Measurements from ENCODE around the gene GLRB.
"Not testable (repeated sequence)": the region's sequence is repeated elsewhere in the genome, so short reads cannot be mapped to it uniquely, and the experiment has no call there.

GLRB gene

DNA sequence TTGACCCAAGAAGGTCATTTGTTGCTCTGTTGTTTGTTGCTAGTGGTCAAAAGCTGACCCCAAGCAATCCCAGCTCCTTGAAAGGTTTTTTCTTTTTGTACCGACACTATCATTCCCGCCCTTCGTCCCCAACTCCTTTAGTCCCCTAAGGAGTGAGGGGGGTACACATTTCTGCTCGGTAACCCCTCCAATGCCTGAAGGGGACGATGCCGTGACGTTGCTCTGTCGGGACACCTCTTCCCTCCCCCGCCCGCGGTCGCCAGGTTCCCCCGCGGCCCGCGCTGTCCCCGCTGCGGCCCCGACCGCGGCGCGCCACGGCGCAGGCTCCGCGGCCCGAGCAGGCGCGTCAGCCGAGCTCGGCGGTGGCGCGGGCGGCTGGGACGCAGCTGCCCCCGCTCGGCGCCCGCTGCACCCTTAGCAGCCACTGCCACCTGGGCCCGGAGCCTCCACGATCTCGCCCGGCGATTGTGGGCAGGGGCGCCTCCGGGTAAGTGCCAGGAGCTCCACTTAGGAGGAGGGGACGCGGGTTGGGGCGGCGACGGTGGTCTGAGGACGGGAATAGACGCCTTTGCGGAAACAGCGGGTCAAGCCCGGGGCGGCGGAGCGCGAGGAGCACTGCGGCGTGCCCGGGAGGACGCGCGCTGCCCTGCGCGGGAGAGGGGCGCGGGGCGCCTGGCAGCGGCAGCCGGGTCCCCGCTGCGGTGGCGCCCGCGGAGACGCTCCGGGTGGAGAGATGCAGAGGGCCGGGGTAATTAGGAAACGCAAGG lies at the start of gene GLRB:
Gene GLRB, plus strand, starts transcription at position 340 of the 767 bp plus-strand sequence. CDS start 1,875 bp downstream, outside the sequence.
- Histone ChIP-seq H3K27ac (ENCODE audit: low read length) (no peak within 1 kb of the TSS), H3K9ac (ENCODE audit: low read length) (peak within 1 kb of the TSS; percentile 22)

DNA sequence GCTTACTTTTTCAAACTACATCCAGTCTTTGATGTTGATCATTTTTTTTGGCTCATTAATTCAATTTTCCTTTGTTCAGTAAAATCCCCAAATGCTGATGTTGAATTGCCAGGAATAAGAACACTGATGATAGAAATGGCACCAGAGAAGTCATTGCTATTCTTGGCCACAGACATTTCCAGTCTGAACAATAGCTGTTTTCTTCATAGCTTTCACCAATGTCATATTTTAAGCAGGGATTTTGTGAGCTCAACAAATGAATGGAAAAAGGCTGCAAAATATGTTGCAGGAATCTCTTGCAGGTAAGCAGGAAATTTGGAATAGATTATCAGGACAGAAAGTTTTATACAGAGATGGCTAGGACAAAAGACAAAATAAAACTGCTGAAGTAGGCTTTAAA lies 40.5 kb upstream of the GLRB start:
- no peaks in the 10 kb centered on the region for H3K36me3 ChIP-seq (ENCODE audit: control insufficient read depth, low read depth, low read length)
- no peaks in the 10 kb centered on the region for H3K9me3 ChIP-seq (ENCODE audit: control insufficient read depth, low read depth, low read length)
- H3K4me3 ChIP-seq (ENCODE audit: low read length) = no peak overlapping the region
- no peaks in the 10 kb centered on the region for H3K4me1 ChIP-seq (ENCODE audit: control insufficient read depth, low read depth, low read length)
- no peaks in the 10 kb centered on the region for H3K27me3 ChIP-seq (ENCODE audit: control insufficient read depth, insufficient read depth, low read length)
- no peak overlapping the region for H3K9ac ChIP-seq (ENCODE audit: low read length)
- H3K27ac ChIP-seq (ENCODE audit: low read length) = no peak overlapping the region

More for the DNA sequence above, at the start of gene GLRB:
- Histone ChIP-seq H3K4me3 (ENCODE audit: low read length) (peak within 1 kb of the TSS; percentile 84), H3K27me3 (ENCODE audit: control insufficient read depth, insufficient read depth, low read length) (peaks cover 31% of the 10 kb centered on the region), H3K4me1 (ENCODE audit: control insufficient read depth, low read depth, low read length) (peaks cover 2% of the 10 kb centered on the region), H3K36me3 (ENCODE audit: control insufficient read depth, low read depth, low read length) (no peaks in the 10 kb centered on the region), H3K9me3 (ENCODE audit: control insufficient read depth, low read depth, low read length) (no peaks in the 10 kb centered on the region)

DNA sequence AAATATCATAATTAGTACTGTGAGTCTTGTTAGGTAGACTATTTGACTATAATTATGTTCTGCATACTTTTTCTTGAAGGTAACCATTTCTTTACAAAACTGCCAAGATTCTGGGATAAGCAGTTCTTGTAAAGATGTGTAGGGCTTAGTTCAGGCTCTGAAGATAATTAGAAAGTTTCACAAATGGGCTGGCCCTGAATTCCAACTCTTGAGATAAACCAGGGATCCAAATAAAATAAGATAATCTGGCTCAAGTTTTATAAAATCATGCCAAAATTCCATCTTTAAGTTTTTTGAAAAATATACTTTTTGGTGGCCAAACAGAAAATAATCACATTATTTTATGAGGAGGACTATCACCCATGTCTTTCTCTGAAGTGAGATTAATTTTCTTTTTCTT lies 35.5 kb upstream of the GLRB start:
- H3K27me3 ChIP-seq (ENCODE audit: control insufficient read depth, insufficient read depth, low read length) = no peaks in the 10 kb centered on the region
- no peaks in the 10 kb centered on the region for H3K36me3 ChIP-seq (ENCODE audit: control insufficient read depth, low read depth, low read length)
- H3K4me3 ChIP-seq (ENCODE audit: low read length) = no peak overlapping the region
- H3K9ac ChIP-seq (ENCODE audit: low read length) = no peak overlapping the region
- H3K9me3 ChIP-seq (ENCODE audit: control insufficient read depth, low read depth, low read length) = no peaks in the 10 kb centered on the region
- H3K27ac ChIP-seq (ENCODE audit: low read length) = no peak overlapping the region
- peaks cover 3% of the 10 kb centered on the region for H3K4me1 ChIP-seq (ENCODE audit: control insufficient read depth, low read depth, low read length)

DNA sequence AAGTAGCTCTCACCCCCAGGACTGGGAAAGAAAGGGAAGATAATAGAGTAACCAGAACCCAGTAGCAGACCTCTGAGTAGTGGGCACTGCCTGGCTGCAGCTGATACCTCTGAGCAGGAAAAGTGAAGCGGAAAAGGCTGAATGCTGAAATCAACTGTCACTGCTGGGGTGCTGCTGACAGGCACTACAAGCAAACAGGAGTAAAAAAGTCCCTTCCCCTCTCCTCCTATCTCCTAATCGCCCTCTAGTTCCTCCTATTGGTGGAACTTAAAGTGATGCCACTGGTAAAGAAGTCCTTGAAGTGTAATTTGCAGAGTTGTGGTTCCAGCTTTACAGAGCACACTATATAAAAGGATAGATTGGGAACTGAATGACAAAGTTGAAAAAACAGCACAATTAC lies 32.8 kb upstream of the GLRB start:
- Histone ChIP-seq H3K4me1 (ENCODE audit: control insufficient read depth, low read depth, low read length) (peaks cover 3% of the 10 kb centered on the region), H3K9ac (ENCODE audit: low read length) (no peak overlapping the region), H3K36me3 (ENCODE audit: control insufficient read depth, low read depth, low read length) (no peaks in the 10 kb centered on the region), H3K27ac (ENCODE audit: low read length) (no peak overlapping the region), H3K27me3 (ENCODE audit: control insufficient read depth, insufficient read depth, low read length) (no peaks in the 10 kb centered on the region), H3K9me3 (ENCODE audit: control insufficient read depth, low read depth, low read length) (no peaks in the 10 kb centered on the region), H3K4me3 (ENCODE audit: low read length) (no peak overlapping the region)

DNA sequence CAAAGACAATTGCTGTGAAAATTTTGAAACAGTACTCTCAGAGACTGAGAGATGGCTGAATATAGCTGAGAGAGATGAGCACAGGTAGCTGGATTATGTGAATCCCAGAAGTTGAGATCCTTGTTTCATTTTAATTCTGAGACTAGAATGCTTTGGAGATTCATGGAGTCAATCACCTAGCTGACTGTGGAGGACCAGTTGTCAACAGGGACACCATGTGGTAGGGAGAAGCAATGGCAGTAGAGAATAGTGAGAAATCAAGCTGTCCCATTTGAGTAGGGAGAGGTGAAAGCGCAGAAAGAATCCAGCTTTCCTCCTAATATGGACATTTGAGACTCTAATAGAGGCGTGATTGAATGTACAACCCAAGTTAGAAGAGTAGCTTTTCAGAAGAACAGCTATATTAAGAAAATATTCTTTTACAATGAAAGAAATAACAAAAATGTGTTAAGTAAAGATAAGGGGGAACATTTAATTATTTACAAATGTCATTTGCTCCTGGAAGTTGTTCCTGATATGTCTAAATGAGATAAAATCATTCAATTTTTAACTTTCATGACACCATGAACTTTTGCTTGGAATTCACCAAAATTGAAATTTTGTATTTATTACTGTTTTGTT lies 30.3 kb upstream of the GLRB start:
- peaks cover 3% of the 10 kb centered on the region for H3K4me1 ChIP-seq (ENCODE audit: control insufficient read depth, low read depth, low read length)
- H3K36me3 ChIP-seq (ENCODE audit: control insufficient read depth, low read depth, low read length) = no peaks in the 10 kb centered on the region
- no peaks in the 10 kb centered on the region for H3K27me3 ChIP-seq (ENCODE audit: control insufficient read depth, insufficient read depth, low read length)
- H3K27ac ChIP-seq (ENCODE audit: low read length) = no peak overlapping the region
- H3K9me3 ChIP-seq (ENCODE audit: control insufficient read depth, low read depth, low read length) = no peaks in the 10 kb centered on the region
- H3K9ac ChIP-seq (ENCODE audit: low read length) = no peak overlapping the region
- H3K4me3 ChIP-seq (ENCODE audit: low read length) = no peak overlapping the region

DNA sequence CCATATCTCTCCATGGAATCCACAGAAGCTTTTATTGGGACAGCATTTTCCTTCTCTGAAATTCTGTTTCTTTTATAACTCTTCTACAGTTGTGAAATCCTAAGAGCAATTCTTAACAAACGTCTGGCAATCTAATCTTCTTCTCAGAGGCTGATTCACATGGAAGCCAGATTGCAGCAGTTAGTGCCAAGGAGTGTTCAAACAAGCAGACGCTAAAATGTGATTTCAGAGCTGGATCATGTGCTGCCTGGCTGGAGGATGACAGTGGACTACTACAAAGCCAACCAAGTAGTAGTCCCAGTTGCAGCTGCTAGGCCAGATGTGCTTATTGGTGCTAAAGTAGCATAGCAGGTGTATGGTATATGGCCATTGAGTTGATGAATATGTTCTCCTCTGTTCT lies 27.7 kb upstream of the GLRB start:
- Histone ChIP-seq H3K36me3 (ENCODE audit: control insufficient read depth, low read depth, low read length) (no peaks in the 10 kb centered on the region), H3K9ac (ENCODE audit: low read length) (no peak overlapping the region), H3K4me1 (ENCODE audit: control insufficient read depth, low read depth, low read length) (no peaks in the 10 kb centered on the region), H3K27ac (ENCODE audit: low read length) (no peak overlapping the region), H3K4me3 (ENCODE audit: low read length) (no peak overlapping the region), H3K9me3 (ENCODE audit: control insufficient read depth, low read depth, low read length) (no peaks in the 10 kb centered on the region), H3K27me3 (ENCODE audit: control insufficient read depth, insufficient read depth, low read length) (no peaks in the 10 kb centered on the region)

DNA sequence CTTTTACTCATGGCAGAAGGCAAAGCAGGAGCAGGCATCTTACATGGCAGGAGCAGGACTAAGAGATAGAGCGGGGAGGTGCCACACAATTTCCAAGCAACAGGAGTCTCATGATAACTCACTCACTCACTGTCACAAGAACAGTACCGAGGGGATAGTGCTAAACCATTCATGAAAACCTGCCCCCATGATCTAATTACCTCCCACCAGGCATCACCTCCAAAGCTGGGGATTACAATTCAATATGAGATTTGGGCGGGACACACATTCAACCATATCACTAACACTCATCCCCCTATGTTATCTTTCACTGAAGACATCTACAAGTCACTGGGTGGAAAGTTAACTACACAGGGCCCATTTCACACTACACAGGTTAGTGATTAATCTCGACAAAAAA lies 25.4 kb upstream of the GLRB start:
- H3K27ac ChIP-seq (ENCODE audit: low read length) = no peak overlapping the region

DNA sequence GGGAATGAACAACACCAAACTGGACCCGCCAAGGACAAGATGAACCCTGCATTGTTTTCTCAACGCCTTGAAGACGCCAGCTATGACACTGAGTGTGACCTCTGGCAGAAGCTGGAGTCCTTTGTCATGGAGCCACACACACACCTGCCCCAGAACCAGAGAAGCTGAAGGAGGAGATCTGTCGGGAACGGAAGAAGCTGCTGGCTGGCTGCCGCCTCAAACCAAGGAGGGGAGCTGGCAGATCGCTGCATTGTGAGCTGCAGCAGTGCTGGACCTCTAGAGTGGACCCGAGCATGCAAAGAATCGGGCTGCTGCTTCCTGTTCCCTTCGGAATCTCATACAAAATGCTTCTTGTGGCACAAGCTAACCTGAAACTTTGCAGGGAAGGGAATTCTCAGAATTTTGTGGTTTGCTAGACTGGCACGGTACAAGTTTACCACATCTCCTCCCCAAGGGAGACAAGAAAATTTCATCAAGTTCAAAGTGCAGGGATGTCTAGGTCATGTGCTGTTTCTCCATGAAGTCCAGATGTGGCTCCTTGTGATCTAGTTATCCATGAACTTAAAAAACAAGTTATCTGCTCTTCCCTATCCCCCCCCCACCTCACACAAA lies 23.4 kb upstream of the GLRB start:
- Histone ChIP-seq H3K4me3 (ENCODE audit: low read length) (no peak overlapping the region), H3K4me1 (ENCODE audit: control insufficient read depth, low read depth, low read length) (peaks cover 8% of the 10 kb centered on the region), H3K27ac (ENCODE audit: low read length) (no peak overlapping the region), H3K9me3 (ENCODE audit: control insufficient read depth, low read depth, low read length) (no peaks in the 10 kb centered on the region), H3K27me3 (ENCODE audit: control insufficient read depth, insufficient read depth, low read length) (no peaks in the 10 kb centered on the region), H3K36me3 (ENCODE audit: control insufficient read depth, low read depth, low read length) (no peaks in the 10 kb centered on the region), H3K9ac (ENCODE audit: low read length) (no peak overlapping the region)

More for the DNA sequence above, 25.4 kb upstream of the GLRB start:
- Histone ChIP-seq H3K36me3 (ENCODE audit: control insufficient read depth, low read depth, low read length) (no peaks in the 10 kb centered on the region), H3K4me3 (ENCODE audit: low read length) (no peak overlapping the region), H3K9ac (ENCODE audit: low read length) (no peak overlapping the region), H3K9me3 (ENCODE audit: control insufficient read depth, low read depth, low read length) (no peaks in the 10 kb centered on the region), H3K27me3 (ENCODE audit: control insufficient read depth, insufficient read depth, low read length) (no peaks in the 10 kb centered on the region), H3K4me1 (ENCODE audit: control insufficient read depth, low read depth, low read length) (no peaks in the 10 kb centered on the region)

DNA sequence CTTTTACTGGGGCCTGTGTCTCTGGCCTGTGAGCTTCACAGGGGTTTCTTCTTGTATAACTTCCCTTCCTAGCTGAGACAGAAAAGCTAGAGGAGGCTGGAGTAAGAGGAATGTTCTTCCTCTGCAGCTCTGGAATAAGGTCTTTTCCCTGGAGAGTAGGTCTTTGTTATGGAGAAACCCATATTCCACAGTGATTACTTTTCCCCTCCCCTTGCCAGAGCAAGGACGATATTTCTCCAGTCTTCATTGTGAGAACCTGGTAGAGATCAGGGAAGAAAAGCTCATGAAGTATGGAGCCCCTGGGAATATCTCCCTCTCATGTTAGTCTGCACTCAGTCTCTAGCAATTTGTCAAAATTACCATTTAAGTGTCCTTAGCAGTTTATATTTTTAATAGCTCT lies 18.7 kb upstream of the GLRB start:
- Histone ChIP-seq H3K27me3 (ENCODE audit: control insufficient read depth, insufficient read depth, low read length) (no peaks in the 10 kb centered on the region), H3K27ac (ENCODE audit: low read length) (no peak overlapping the region), H3K4me3 (ENCODE audit: low read length) (no peak overlapping the region), H3K4me1 (ENCODE audit: control insufficient read depth, low read depth, low read length) (peaks cover 20% of the 10 kb centered on the region), H3K9ac (ENCODE audit: low read length) (no peak overlapping the region), H3K36me3 (ENCODE audit: control insufficient read depth, low read depth, low read length) (no peaks in the 10 kb centered on the region), H3K9me3 (ENCODE audit: control insufficient read depth, low read depth, low read length) (no peaks in the 10 kb centered on the region)

DNA sequence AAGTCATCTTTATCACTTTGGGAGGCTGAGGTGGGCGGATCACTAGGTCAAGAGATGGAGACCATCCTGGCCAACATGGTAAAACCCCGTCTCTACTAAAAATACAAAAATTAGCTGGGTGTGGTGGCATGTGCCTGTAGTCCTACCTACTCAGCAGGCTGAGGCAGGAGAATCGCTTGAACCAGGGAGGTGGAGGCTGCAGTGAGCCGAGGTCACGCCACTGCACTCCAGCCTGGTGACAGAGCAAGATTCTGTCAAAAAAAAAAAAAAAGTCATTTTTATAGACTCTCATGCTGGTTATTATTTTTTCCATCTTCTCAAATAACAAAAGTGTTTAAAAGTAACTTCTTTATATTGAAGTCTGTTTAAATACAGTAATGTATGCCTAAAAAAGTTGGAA lies 17.1 kb upstream of the GLRB start:
- peaks cover 20% of the 10 kb centered on the region for H3K4me1 ChIP-seq (ENCODE audit: control insufficient read depth, low read depth, low read length)
- H3K27ac ChIP-seq (ENCODE audit: low read length); H3K4me3 ChIP-seq (ENCODE audit: low read length); H3K36me3 ChIP-seq (ENCODE audit: control insufficient read depth, low read depth, low read length); H3K9ac ChIP-seq (ENCODE audit: low read length); H3K9me3 ChIP-seq (ENCODE audit: control insufficient read depth, low read depth, low read length); H3K27me3 ChIP-seq (ENCODE audit: control insufficient read depth, insufficient read depth, low read length): not testable (repeated sequence)

DNA sequence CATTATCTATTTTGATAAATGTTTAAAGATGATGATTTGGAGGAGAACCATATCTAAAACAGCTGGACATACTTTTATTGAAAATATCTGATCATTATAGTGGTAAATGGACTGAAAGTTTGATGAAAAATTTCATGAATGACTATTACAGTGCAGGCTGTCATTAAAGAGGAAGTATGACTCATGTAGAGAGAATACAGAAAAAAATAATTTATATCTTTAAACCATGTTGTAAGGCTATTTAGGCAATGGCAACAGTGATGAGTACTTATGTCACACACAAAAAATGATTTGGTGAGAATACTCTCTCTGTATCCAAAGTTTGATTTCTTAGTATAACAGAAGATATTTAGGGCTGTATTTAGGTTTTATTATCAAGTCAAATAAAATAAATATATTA lies 3.9 kb upstream of the GLRB start:
- no peaks in the 10 kb centered on the region for H3K9me3 ChIP-seq (ENCODE audit: control insufficient read depth, low read depth, low read length)
- H3K9ac ChIP-seq (ENCODE audit: low read length) = no peak overlapping the region
- H3K4me1 ChIP-seq (ENCODE audit: control insufficient read depth, low read depth, low read length) = peaks cover 2% of the 10 kb centered on the region
- peaks cover 20% of the 10 kb centered on the region for H3K27me3 ChIP-seq (ENCODE audit: control insufficient read depth, insufficient read depth, low read length)
- no peaks in the 10 kb centered on the region for H3K36me3 ChIP-seq (ENCODE audit: control insufficient read depth, low read depth, low read length)
- no peak overlapping the region for H3K27ac ChIP-seq (ENCODE audit: low read length)
- H3K4me3 ChIP-seq (ENCODE audit: low read length) = no peak overlapping the region

All from iPS-18a (cell line).